ENCODE measurements around the gene MAGEA9. TPM values are rescaled to one million over a fixed set of nuclear protein-coding genes. Genes with fewer than 3 reads are reported as not detected.
A peak's percentile ranks its signal among the peaks of the same experiment; 100 is the strongest.
"Not testable (repeated sequence)": the region's sequence is repeated elsewhere in the genome, so short reads cannot be mapped to it uniquely, and the experiment has no call there.

MAGEA9 gene
- total and polyA plus RNA-seq, 2 donors from 2014 or later = not detected

- H3K9me3 ChIP-seq (ENCODE audit: control insufficient read depth in 2 of 3, insufficient read depth in 1 of 3, low read length in 3 of 3) = no peaks in the 10 kb centered on the region
- peak overlapping the region in 2 of 3 donors; percentile 33 to 43 for H3K4me3 ChIP-seq (ENCODE audit: low read length in 3 of 3)
- no peak overlapping the region for H3K27ac ChIP-seq (ENCODE audit: low read depth in 2 of 2, low read length in 2 of 2)
- H3K9ac ChIP-seq (ENCODE audit: low read length in 3 of 3) = peak overlapping the region in 1 of 3 donors; percentile 18
- no peak for FAIRE-seq
- no peak for TF ChIP-seq CTCF (IDR thresholded peaks at IDR 0.05; ENCODE audit: borderline replicate concordance, extremely low read depth, insufficient read depth)
- peaks cover 0 to 2% (median 0%) of the 10 kb centered on the region in 3 donors for H3K4me1 ChIP-seq (ENCODE audit: control insufficient read depth in 2 of 3, insufficient read depth in 2 of 3, low read depth in 1 of 3, low read length in 3 of 3)
- H3K36me3 ChIP-seq (ENCODE audit: control insufficient read depth in 2 of 3, insufficient read depth in 3 of 3, low read length in 3 of 3) = no peaks in the 10 kb centered on the region
- intact Hi-C loops (cut with DNase I) = no loop called here
- H3K27me3 ChIP-seq (ENCODE audit: control insufficient read depth, insufficient read depth, low read length) = no peaks in the 10 kb centered on the region
- peak in 4 of 5 donors; percentile 31 to 48 (median 40) for DNase-seq
Observed at GRCh38 chrX:149830192-149830873, 48.6 kb downstream of the MAGEA9 start.

GRCh38 chrX:149831473-149831872, 49.7 kb downstream of the MAGEA9 start:
- Histone ChIP-seq H3K9ac (ENCODE audit: low read length in 3 of 3) (no peak overlapping the region), H3K27me3 (ENCODE audit: control insufficient read depth, insufficient read depth, low read length) (no peaks in the 10 kb centered on the region), H3K4me3 (ENCODE audit: low read length in 3 of 3) (no peak overlapping the region), H3K9me3 (ENCODE audit: control insufficient read depth in 2 of 3, insufficient read depth in 1 of 3, low read length in 3 of 3) (no peaks in the 10 kb centered on the region), H3K36me3 (ENCODE audit: control insufficient read depth in 2 of 3, insufficient read depth in 3 of 3, low read length in 3 of 3) (no peaks in the 10 kb centered on the region), H3K4me1 (ENCODE audit: control insufficient read depth in 2 of 3, insufficient read depth in 2 of 3, low read depth in 1 of 3, low read length in 3 of 3) (peaks cover 0 to 2% (median 0%) of the 10 kb centered on the region in 3 donors), H3K27ac (ENCODE audit: low read depth in 2 of 2, low read length in 2 of 2) (no peak overlapping the region)
- intact Hi-C loops (cut with DNase I) = no loop called here
- DNase-seq = no peak
- no peak for FAIRE-seq
- TF ChIP-seq CTCF (IDR thresholded peaks at IDR 0.05; ENCODE audit: borderline replicate concordance, extremely low read depth, insufficient read depth) = no peak

GRCh38 chrX:149836728-149837127, 55.0 kb downstream of the MAGEA9 start:
- H3K4me1 ChIP-seq (ENCODE audit: control insufficient read depth in 2 of 3, insufficient read depth in 2 of 3, low read depth in 1 of 3, low read length in 3 of 3); H3K9ac ChIP-seq (ENCODE audit: low read length in 3 of 3); H3K36me3 ChIP-seq (ENCODE audit: control insufficient read depth in 2 of 3, insufficient read depth in 3 of 3, low read length in 3 of 3); H3K27me3 ChIP-seq (ENCODE audit: control insufficient read depth, insufficient read depth, low read length); DNase-seq; H3K4me3 ChIP-seq (ENCODE audit: low read length in 3 of 3); FAIRE-seq; H3K9me3 ChIP-seq (ENCODE audit: control insufficient read depth in 2 of 3, insufficient read depth in 1 of 3, low read length in 3 of 3); intact Hi-C loops (cut with DNase I); H3K27ac ChIP-seq (ENCODE audit: low read depth in 2 of 2, low read length in 2 of 2): not testable (repeated sequence)

GRCh38 chrX:149837167-149837566, 55.4 kb downstream of the MAGEA9 start:
- Histone ChIP-seq H3K4me3 (ENCODE audit: low read length in 3 of 3) (no peak overlapping the region), H3K36me3 (ENCODE audit: control insufficient read depth in 2 of 3, insufficient read depth in 3 of 3, low read length in 3 of 3) (no peaks in the 10 kb centered on the region), H3K9me3 (ENCODE audit: control insufficient read depth in 2 of 3, insufficient read depth in 1 of 3, low read length in 3 of 3) (no peaks in the 10 kb centered on the region), H3K27ac (ENCODE audit: low read depth in 2 of 2, low read length in 2 of 2) (no peak overlapping the region), H3K27me3 (ENCODE audit: control insufficient read depth, insufficient read depth, low read length) (no peaks in the 10 kb centered on the region), H3K4me1 (ENCODE audit: control insufficient read depth in 2 of 3, insufficient read depth in 2 of 3, low read depth in 1 of 3, low read length in 3 of 3) (no peaks in the 10 kb centered on the region), H3K9ac (ENCODE audit: low read length in 3 of 3) (no peak overlapping the region)
- intact Hi-C loops (cut with DNase I) = no loop called here
- FAIRE-seq (no peak), DNase-seq (no peak)
- no peak for TF ChIP-seq CTCF (IDR thresholded peaks at IDR 0.05; ENCODE audit: borderline replicate concordance, extremely low read depth, insufficient read depth)

Other genes with a start within 250 kb of the MAGEA9 start
- gene EOLA1, start 240.9 kb upstream of the MAGEA9 start, total RNA-seq = 20.2 TPM
- gene EOLA1, start 240.9 kb upstream of the MAGEA9 start, polyA plus RNA-seq (ENCODE audit: insufficient read depth, low read depth, low replicate concordance) = 39.0 TPM
- gene HSFX3, start 232.0 kb upstream of the MAGEA9 start, total RNA-seq = not detected
- not detected for gene HSFX3, start 232.0 kb upstream of the MAGEA9 start, polyA plus RNA-seq (ENCODE audit: insufficient read depth, low read depth, low replicate concordance)
- gene MAGEA9B, start 194.5 kb upstream of the MAGEA9 start, total RNA-seq = not detected
- not detected for gene MAGEA9B, start 194.5 kb upstream of the MAGEA9 start, polyA plus RNA-seq (ENCODE audit: insufficient read depth, low read depth, low replicate concordance)
- 0.79 TPM for gene HSFX2, start 186.6 kb upstream of the MAGEA9 start, total RNA-seq
- gene HSFX2, start 186.6 kb upstream of the MAGEA9 start, polyA plus RNA-seq (ENCODE audit: insufficient read depth, low read depth, low replicate concordance) = 0.97 TPM
- 21.0 TPM for gene TMEM185A, start 150.1 kb upstream of the MAGEA9 start, total RNA-seq
- gene TMEM185A, start 150.1 kb upstream of the MAGEA9 start, polyA plus RNA-seq (ENCODE audit: insufficient read depth, low read depth, low replicate concordance) = 18.6 TPM
- not detected for gene MAGEA11, start 69.9 kb upstream of the MAGEA9 start, total RNA-seq
- not detected for gene MAGEA11, start 69.9 kb upstream of the MAGEA9 start, polyA plus RNA-seq (ENCODE audit: insufficient read depth, low read depth, low replicate concordance)
- gene HSFX1, start 7.9 kb upstream of the MAGEA9 start, total RNA-seq = 0.98 TPM
- not detected for gene HSFX1, start 7.9 kb upstream of the MAGEA9 start, polyA plus RNA-seq (ENCODE audit: insufficient read depth, low read depth, low replicate concordance)
- not detected for gene MAGEA8, start 99.3 kb downstream of the MAGEA9 start, total RNA-seq
- gene MAGEA8, start 99.3 kb downstream of the MAGEA9 start, polyA plus RNA-seq (ENCODE audit: insufficient read depth, low read depth, low replicate concordance) = not detected
- not detected for gene HSFX4, start 147.6 kb downstream of the MAGEA9 start, total RNA-seq
- not detected for gene HSFX4, start 147.6 kb downstream of the MAGEA9 start, polyA plus RNA-seq (ENCODE audit: insufficient read depth, low read depth, low replicate concordance)
- 33.7 TPM for gene EOLA2, start 156.6 kb downstream of the MAGEA9 start, total RNA-seq
- 30.3 TPM for gene EOLA2, start 156.6 kb downstream of the MAGEA9 start, polyA plus RNA-seq (ENCODE audit: insufficient read depth, low read depth, low replicate concordance)

All from kidney (tissue), 14 donors.